ENCODE results near the gene DHRS7C. TPM values are rescaled to one million over a fixed set of nuclear protein-coding genes. Genes with fewer than 3 reads are reported as not detected.

DHRS7C gene
- total RNA-seq, 2 donors from 2014 or later = not detected

GRCh38 chr17:9821921-9822320 lies 30.5 kb upstream of the DHRS7C start, which contains the start of gene GSG1L2:
Gene GSG1L2 (minus strand): TSS chr17:9822079. CDS start chr17:9822071, 8 bp downstream.
- H3K27me3 ChIP-seq (replicated peaks; ENCODE audit: insufficient read depth) = no peaks in the 10 kb centered on the region
- no peak for TF ChIP-seq CTCF (IDR thresholded peaks at IDR 0.05)
- H3K4me3 ChIP-seq = no peak within 1 kb of the TSS
- H3K4me1 ChIP-seq (ENCODE audit: control insufficient read depth in 1 of 2, low read depth in 2 of 2) = no peaks in the 10 kb centered on the region
- H3K9me3 ChIP-seq = no peaks in the 10 kb centered on the region
- DNase-seq (ENCODE audit: low spot score) (no peak), ATAC-seq (ENCODE audit: insufficient number of reproducible peaks, low FRiP score, low read depth) (no peak)
- H3K27ac ChIP-seq = no peak within 1 kb of the TSS
- H3K36me3 ChIP-seq = no peaks in the 10 kb centered on the region

DNA sequence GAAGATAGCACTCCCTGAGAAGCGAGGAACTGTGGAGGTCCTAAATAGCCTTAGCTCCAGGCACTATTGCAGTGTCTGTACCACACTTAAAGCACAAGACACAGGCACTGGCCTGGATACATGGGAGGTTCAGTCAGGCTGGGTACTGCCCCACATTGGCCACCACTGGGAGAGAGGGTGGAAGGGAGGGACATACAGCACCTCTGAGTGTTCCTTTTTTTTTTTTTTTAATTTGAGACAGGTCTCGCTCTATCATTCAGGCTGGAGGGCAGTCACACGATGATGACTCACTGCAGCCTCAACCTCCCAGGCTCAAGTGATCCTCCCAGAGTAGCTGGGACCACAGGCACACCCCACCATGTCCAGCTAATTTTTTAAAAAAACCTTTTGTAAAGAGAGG lies 29.1 kb upstream of the DHRS7C start:
- no peak for DNase-seq (ENCODE audit: low spot score)

DNA sequence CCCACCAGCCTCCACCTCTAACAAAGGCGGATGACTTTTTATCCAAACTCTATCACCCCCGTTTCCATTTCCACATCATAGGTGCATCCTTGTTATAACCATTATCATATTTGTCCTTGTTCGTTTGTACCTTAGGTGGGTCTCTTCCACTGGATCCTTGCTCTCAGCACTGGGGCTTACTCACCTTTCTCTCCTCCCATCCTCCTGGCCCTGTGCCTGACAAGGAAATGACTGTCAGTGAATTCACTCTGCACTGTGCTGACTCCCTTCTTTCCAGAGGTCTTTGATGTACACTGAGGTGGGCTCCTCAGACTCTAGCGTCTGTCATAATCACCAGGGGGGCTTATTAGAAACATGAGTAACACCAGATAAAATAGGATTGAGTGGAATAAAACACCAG lies 27.4 kb upstream of the DHRS7C start:
- DNase-seq (ENCODE audit: low spot score) (no peak), ATAC-seq (ENCODE audit: insufficient number of reproducible peaks, low FRiP score, low read depth) (no peak)
- Histone ChIP-seq H3K27ac (no peak overlapping the region), H3K4me1 (ENCODE audit: control insufficient read depth in 1 of 2, low read depth in 2 of 2) (no peaks in the 10 kb centered on the region), H3K4me3 (no peak overlapping the region), H3K36me3 (no peaks in the 10 kb centered on the region), H3K9me3 (no peaks in the 10 kb centered on the region), H3K27me3 (replicated peaks; ENCODE audit: insufficient read depth) (no peaks in the 10 kb centered on the region)
- TF ChIP-seq CTCF (IDR thresholded peaks at IDR 0.05) = no peak

More for the DNA sequence above, 29.1 kb upstream of the DHRS7C start:
- no peak overlapping the region for H3K27ac ChIP-seq
- no peaks in the 10 kb centered on the region for H3K36me3 ChIP-seq
- no peak overlapping the region for H3K4me3 ChIP-seq
- no peak for TF ChIP-seq CTCF (IDR thresholded peaks at IDR 0.05)
- H3K4me1 ChIP-seq (ENCODE audit: control insufficient read depth in 1 of 2, low read depth in 2 of 2) = no peaks in the 10 kb centered on the region
- no peaks in the 10 kb centered on the region for H3K9me3 ChIP-seq
- ATAC-seq (ENCODE audit: insufficient number of reproducible peaks, low FRiP score, low read depth) = no peak
- no peaks in the 10 kb centered on the region for H3K27me3 ChIP-seq (replicated peaks; ENCODE audit: insufficient read depth)

- no peak for ATAC-seq (ENCODE audit: insufficient number of reproducible peaks, low FRiP score, low read depth)
- TF ChIP-seq CTCF (IDR thresholded peaks at IDR 0.05) = no peak
- H3K27me3 ChIP-seq (replicated peaks; ENCODE audit: insufficient read depth) = no peaks in the 10 kb centered on the region
- DNase-seq (ENCODE audit: low spot score) = no peak
- H3K4me1 ChIP-seq (ENCODE audit: control insufficient read depth in 1 of 2, low read depth in 2 of 2) = no peaks in the 10 kb centered on the region
- H3K36me3 ChIP-seq = no peaks in the 10 kb centered on the region
- no peaks in the 10 kb centered on the region for H3K9me3 ChIP-seq
- H3K4me3 ChIP-seq = no peak overlapping the region
- no peak overlapping the region for H3K27ac ChIP-seq
Measured at GRCh38 chr17:9817086-9817485, 25.7 kb upstream of the DHRS7C start.

DNA sequence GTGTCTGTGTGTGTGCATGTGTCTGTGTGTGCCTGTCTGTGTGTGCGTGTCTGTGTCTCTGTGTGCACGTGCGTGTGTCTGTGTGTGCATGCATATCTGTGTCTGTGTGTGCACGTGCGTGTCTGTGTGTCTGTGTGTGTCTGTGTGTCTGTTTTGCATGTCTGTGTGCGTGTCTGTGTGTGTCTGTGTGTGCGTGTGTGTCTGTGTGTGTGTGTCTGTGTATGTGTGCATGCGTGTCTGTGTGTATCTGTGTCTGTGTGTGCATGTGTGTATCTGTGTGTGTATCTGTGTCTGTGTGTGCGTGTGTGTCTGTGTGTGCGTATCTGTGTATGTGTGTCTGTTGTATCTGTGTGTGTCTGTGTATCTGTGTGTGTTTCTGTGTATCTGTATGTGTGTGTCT lies 25.1 kb upstream of the DHRS7C start:
- H3K4me3 ChIP-seq = no peak overlapping the region
- ATAC-seq (ENCODE audit: insufficient number of reproducible peaks, low FRiP score, low read depth) = no peak
- no peak for TF ChIP-seq CTCF (IDR thresholded peaks at IDR 0.05)
- no peaks in the 10 kb centered on the region for H3K4me1 ChIP-seq (ENCODE audit: control insufficient read depth in 1 of 2, low read depth in 2 of 2)
- no peak for DNase-seq (ENCODE audit: low spot score)
- no peak overlapping the region for H3K27ac ChIP-seq
- no peaks in the 10 kb centered on the region for H3K9me3 ChIP-seq
- H3K27me3 ChIP-seq (replicated peaks; ENCODE audit: insufficient read depth) = no peaks in the 10 kb centered on the region
- H3K36me3 ChIP-seq = no peaks in the 10 kb centered on the region
